Breast epithelium (tissue), 3 donors: Measurements from ENCODE around the gene MAGEA2B.
"Not testable (repeated sequence)": the region's sequence is repeated elsewhere in the genome, so short reads cannot be mapped to it uniquely, and the experiment has no call there.

Experiments
- CTCF ChIP-seq, 3 donors: fragments of 450-650 bp; IDR thresholded peaks; one replicate each; pipeline ENCODE4 v1.5.1; 2016 to 2017; ENCODE audit warnings: antibody characterized with exemption in 3 of 3, mild to moderate bottlenecking in 3 of 3, moderate library complexity in 3 of 3
- POLR2A ChIP-seq: fragments of 450-650 bp; IDR thresholded peaks from one replicate; pipeline ENCODE4 v1.6.1; 2016; ENCODE audit warnings: antibody characterized with exemption, mild to moderate bottlenecking, moderate library complexity
- POLR2AphosphoS5 ChIP-seq, 3 donors: sonication (generic); formaldehyde crosslinking; IDR thresholded peaks; one replicate each; pipeline ENCODE4 v1.6.1; 2017; ENCODE audit warnings: antibody characterized with exemption in 3 of 3

GRCh38 chrX:152706500-152706899 lies 7.9 kb upstream of the MAGEA2B start:
- not testable (repeated sequence) for TF ChIP-seq CTCF (IDR thresholded peaks at IDR 0.05); POLR2AphosphoS5 (IDR thresholded peaks at IDR 0.05); POLR2A
